NCI-H2107 (cell line): Measurements from ENCODE around the gene ARID1B.

Experiments used
- DNase-seq: peaks from one replicate; lab custom pipeline; 2025; lab: John Stamatoyannopoulos, UW

ARID1B gene

DNA sequence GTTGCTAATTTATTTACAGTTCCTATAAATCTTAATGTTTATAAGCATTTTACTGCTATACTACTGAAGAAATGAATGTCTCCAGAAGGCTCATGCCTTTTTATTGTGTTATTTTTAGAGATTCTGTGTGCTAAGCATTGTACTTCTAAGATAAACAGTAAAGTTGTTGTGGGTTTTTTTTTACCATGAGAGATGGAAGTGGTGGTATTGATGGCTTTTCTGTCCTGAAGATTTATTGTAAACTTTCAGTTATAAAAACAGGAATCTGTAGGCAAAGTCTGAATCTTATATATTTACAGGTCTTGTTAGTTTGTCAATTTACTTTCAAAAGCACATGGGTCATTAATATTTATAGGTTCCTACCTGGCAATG, 299.3 kb downstream of the ARID1B start:
- no peak for DNase-seq

GRCh38 chr6:157077251-157077650, 300.1 kb downstream of the ARID1B start:
- DNase-seq: no peak

- DNase-seq: no peak
These were observed 301.1 kb downstream of the ARID1B start for GRCh38 chr6:157078326-157078725.

- no peak for DNase-seq
These were observed 302.1 kb downstream of the ARID1B start for GRCh38 chr6:157079277-157079676.

GRCh38 chr6:157079771-157080170, 302.6 kb downstream of the ARID1B start:
- DNase-seq: no peak

- no peak for DNase-seq
These were observed 303.8 kb downstream of the ARID1B start for GRCh38 chr6:157080986-157081391.

DNA sequence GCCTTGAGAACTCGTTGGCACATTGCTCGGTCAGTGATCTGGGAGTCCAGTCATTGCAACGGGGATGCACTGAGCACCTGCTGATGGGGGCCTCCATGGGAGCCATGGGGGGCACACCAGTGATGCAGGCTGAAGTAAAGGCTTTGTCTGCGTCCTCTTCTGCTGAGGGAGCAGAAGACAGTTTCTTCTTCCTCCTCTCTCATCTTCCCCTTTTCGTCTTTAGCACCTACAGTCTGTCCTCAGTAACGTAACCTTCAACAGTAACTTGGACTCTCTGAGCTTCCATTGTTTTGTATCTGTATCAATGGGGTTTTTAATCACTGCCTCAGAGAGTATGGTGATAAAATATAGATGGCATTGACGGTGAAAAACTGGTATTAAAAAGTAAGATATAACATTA, 306.2 kb downstream of the ARID1B start:
- DNase-seq: no peak

DNA sequence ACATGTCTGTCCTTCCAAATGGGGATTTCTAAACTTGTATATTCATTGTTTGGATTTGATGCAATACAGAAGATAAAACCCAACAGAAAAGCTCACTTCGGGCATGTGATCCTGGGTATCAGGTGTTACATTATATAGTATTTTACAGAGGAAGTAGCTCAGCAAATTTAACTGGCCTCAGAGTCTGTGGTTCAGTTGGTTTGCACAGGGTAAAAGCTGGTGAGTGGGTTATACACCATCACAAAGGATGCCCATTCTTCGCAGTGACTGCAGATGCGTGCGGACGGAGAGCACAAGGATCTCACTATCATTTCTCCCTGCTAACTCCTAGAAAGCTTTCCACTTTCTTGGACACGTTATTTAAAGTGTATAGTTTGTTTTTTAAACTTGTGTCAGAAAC, 309.5 kb downstream of the ARID1B start:
- no peak for DNase-seq

DNA sequence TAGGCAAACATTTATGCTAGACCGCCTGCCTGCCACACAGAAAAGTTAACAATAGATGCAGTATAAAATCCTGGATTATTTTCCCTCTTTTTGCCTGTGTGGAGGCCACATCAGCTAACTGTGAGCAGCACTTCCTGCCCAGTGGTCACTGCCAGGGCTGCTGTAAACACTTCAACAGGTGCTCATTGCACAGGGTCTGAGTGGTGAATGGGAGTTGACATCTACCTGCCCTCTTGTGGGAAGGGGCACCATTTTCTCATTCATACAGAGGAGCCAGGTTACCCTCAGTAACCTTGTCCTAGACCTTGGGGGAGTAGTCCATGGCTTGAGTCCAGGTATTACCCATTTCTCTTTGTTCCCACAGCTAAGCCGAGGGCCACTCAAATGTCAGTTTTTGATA, 310.8 kb downstream of the ARID1B start:
- no peak for DNase-seq

- no peak for DNase-seq
These were observed 311.7 kb downstream of the ARID1B start for GRCh38 chr6:157088841-157089240.

GRCh38 chr6:157089258-157089657, 312.1 kb downstream of the ARID1B start:
- no peak for DNase-seq

- no peak for DNase-seq
These were observed 312.7 kb downstream of the ARID1B start for GRCh38 chr6:157089851-157090250.

- no peak for DNase-seq
These were observed 313.6 kb downstream of the ARID1B start for GRCh38 chr6:157090736-157091135.

DNA sequence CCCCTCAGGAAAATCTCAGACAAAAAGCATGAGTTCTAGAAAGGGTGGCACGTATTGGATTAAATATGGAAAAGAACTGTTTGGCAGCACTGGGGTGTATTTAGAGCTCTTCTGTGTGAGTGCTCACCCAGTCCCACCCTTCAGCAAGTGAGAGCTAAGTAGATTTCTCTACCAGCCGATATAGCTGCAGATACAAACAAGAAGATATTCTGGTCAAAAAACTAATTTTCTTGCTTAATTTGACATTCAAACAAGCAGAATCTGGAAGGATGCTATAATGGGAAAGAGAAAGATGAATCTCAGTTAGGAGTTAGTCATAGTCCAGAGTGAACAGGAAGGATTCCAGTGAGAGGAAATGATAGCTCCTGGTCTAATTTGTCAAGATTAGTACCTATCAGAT, 314.1 kb downstream of the ARID1B start:
- no peak for DNase-seq

- DNase-seq: no peak
These were observed 314.8 kb downstream of the ARID1B start for GRCh38 chr6:157091856-157092460.

GRCh38 chr6:157092736-157093135, 315.6 kb downstream of the ARID1B start:
- DNase-seq: peak; percentile 32

GRCh38 chr6:157093536-157093935, 316.4 kb downstream of the ARID1B start:
- DNase-seq: no peak

DNA sequence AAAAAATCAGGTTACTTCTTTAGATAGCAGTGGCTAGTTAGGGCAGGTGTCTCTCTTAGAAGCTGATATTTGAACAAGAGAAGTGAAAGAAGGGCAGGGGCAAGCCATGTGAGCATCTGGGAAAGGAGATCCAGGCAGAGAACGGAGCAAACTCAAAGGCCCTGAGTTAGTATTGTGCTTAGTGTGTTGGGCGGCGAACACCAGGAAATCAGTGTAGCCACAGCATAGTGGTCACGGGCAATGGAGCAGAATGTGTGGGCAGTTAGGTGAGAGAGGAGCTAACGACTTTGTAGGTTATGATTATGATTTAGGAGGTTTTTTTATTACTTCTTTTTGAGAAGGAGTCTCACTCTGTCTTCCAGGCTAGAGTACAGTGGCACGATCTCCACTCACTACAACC, 316.9 kb downstream of the ARID1B start:
- DNase-seq: no peak

DNA sequence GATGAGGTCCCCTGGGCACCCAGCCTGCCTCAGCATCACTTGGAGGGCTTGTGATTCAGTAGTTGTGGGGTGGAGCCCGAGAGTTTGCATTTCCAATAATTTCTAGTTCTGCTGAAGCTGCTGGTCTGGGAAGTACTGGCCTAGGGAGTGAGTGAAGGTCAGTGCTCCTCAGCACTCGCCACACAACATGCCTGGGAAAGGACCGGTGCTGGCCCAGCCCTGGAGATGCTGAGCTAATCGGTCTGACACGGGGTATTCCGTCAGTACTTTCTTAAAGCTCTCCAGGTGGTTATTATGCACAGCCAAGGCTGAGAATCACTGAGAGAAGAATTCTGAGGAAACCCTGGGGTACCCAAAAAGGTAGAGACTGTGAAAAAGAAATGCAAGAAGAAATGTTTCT, 317.9 kb downstream of the ARID1B start:
- no peak for DNase-seq

DNA sequence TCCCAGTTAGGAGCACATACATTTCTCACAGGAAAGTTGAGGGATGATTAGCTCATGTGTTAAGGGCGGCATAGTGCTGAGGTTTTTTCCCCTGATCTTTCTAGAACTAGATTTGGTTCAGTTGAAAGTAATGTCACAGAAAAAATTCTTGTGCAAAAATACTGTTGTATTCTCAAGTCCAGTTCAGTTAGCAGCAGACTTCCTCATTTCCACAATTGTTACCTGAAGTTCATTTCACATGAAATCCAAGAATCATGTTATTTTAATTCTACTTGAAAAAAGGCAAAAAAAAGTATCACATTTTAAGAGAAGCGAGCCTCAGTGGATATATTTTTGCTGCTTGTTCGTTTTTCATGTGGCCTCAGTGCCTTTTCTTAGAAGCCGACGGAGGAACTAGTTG, 318.4 kb downstream of the ARID1B start:
- no peak for DNase-seq

DNA sequence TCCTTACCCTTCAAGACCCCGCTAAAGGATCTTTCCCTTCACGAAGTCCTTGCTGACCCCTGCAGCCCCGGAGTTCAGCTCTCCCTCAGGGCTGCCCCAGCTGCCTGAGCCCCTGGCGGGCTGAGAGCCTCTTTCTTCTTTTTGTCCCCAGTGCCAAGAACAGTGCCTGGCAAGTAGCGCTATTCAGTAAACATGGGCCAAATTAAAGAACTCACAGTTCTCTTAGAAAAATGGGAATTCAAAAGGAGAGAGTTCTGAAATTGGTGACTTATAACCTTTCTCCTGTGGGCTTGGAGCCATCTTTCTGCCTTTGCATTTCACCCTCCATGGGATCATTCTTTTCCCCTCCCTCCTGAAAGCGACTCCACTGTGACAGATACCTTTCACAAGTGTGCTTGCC, 318.9 kb downstream of the ARID1B start:
- no peak for DNase-seq

DNA sequence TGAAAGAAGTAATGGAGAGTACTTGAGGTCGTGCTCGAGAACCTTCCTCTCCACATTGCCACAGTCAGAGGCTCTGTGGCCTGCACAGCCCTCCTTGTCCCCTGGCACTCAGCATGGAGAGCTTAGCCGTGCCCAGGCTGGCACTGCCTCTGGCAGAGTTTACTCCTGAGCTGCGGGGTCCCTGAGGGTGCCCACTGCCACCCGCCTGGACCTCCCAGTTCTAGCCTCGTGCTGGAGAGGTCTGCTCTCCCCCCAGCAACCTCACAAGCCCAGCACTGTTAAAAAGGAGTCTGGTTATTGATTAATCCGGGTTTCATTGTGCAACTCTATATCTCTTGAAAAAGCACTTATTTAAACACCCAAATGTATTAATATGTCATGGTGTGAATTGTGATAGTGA, 319.3 kb downstream of the ARID1B start:
- peak; percentile 13 for DNase-seq

DNA sequence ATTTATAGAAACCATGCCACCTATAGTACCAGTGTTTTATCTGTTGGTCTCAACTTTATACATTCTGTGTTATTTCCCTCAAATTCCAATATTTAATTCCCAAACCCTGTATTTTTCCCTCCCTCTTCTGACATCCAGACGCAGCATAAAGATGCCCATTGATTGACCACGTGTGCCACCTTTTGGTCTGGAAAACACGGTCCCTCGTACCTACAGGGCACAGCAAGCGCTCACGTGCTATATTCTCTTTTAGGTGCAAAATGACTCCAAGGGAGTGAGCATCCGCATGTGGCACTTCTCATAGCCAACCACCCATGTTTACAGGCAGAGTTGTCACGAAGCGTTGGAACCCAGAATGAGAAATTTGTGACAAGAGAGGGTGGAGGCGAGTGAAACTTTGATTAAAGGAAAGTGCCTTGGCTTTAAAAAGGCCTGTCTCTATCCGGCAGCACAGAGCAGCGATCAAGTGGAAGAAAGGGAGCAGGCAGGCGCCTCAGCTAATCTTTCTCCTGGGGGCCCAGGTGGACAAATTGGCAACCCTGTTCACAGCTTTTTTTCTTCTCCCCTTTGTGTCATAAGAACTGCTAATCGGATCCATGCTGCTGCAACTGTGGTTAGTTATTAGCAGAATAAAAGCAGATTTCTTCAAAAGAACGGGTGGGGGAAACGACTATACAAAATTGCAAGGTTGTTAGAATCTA, 320.2 kb downstream of the ARID1B start:
- no peak for DNase-seq

- no peak for DNase-seq
These were observed 321.8 kb downstream of the ARID1B start for GRCh38 chr6:157098999-157099398.
